AG04450 (cell line): ENCODE measurements around the gene CTAGE9. TPM values are rescaled to one million over a fixed set of nuclear protein-coding genes. Genes with fewer than 3 reads are reported as not detected.

Experiments used
- CTCF ChIA-PET: fragments of 300-600, 350-600 bp; formaldehyde crosslinking; extraction: SDS; loops from one replicate; lab custom pipeline; 2022; ENCODE audit warnings: antibody characterized with exemption, inconsistent platforms; lab: Charles Lee
- POLR2A ChIA-PET: fragments of 350-600 bp; formaldehyde crosslinking; extraction: SDS; loops from one replicate; lab custom pipeline; 2021; ENCODE audit warnings: antibody characterized with exemption, inconsistent platforms; lab: Yijun Ruan, JAX
- DNase-seq: peaks from one replicate; pipeline ENCODE4 v3.0.0-alpha.2; 2011; ENCODE audit warnings: low read depth, low spot score
- H3K27ac ChIP-seq: one replicate; pipeline ENCODE4 v1.5.1; 2012; ENCODE audit warnings: low read depth, low read length, control low read depth
- H3K27me3 ChIP-seq: one replicate; pipeline ENCODE4 v1.6.0; 2012; ENCODE audit warnings: low read length; ENCODE audit not compliant: control insufficient read depth, insufficient read depth
- H3K4me3 ChIP-seq: 2 replicates; pipeline ENCODE4 v1.5.1; 2011; ENCODE audit warnings: mild to moderate bottlenecking, low read depth, low read length, control low read depth
- H3K9me3 ChIP-seq: 2 replicates; pipeline ENCODE4 v1.5.1; 2012; ENCODE audit warnings: low read length; ENCODE audit not compliant: control insufficient read depth, insufficient read depth
- CTCF ChIP-seq: IDR thresholded peaks from 2 replicates; pipeline ENCODE4 v1.5.1; 2011; ENCODE audit warnings: low read depth, low read length, control low read depth, inconsistent platforms
- polyA plus RNA-seq: library from polyadenylated mRNA; depleted of rRNA; stranded (reverse); fragments of >200 nt; gene quantifications from 2 replicates; pipeline ENCODE4 v1.2.3, GENCODE V29; 2011

Gene CTAGE9
- polyA plus RNA-seq, 1 experiment: not detected

- POLR2A ChIA-PET: no interaction called here
- TF ChIP-seq CTCF: no peak
- Histone ChIP-seq H3K27me3 (no peaks in the 10 kb centered on the region), H3K27ac (no peak overlapping the region), H3K4me3 (no peak overlapping the region), H3K9me3 (no peaks in the 10 kb centered on the region)
- DNase-seq: no peak
- CTCF ChIA-PET: interaction anchor here (0.6 to 1.1 kb wide), 3 partner anchors 17 to 742 kb away, joined by 3 to 4 read pairs (median 4); no protein-coding TSS in a partner anchor
Measured at GRCh38 chr6:131744432-131745287, 33.8 kb upstream of the CTAGE9 start.

- no peaks in the 10 kb centered on the region for H3K27me3 ChIP-seq
- H3K27ac ChIP-seq: no peak overlapping the region
- H3K9me3 ChIP-seq: no peaks in the 10 kb centered on the region
- H3K4me3 ChIP-seq: no peak overlapping the region
- no peak for DNase-seq
- ChIA-PET POLR2A (no interaction called here), CTCF (no interaction called here)
- no peak for TF ChIP-seq CTCF
Measured at GRCh38 chr6:131741688-131742393, 31.0 kb upstream of the CTAGE9 start.

- POLR2A ChIA-PET: no interaction called here
- TF ChIP-seq CTCF: no peak
- no peaks in the 10 kb centered on the region for H3K27me3 ChIP-seq
- no peak for DNase-seq
- H3K4me3 ChIP-seq: no peak overlapping the region
- no peak overlapping the region for H3K27ac ChIP-seq
- H3K9me3 ChIP-seq: no peaks in the 10 kb centered on the region
- CTCF ChIA-PET: no interaction called here
Measured at GRCh38 chr6:131740161-131740560, 29.3 kb upstream of the CTAGE9 start.

- ChIA-PET POLR2A (no interaction called here), CTCF (no interaction called here)
Measured at GRCh38 chr6:131739136-131739535, 28.3 kb upstream of the CTAGE9 start.

More at GRCh38 chr6:131739136-131739535, 28.3 kb upstream of the CTAGE9 start:
- Histone ChIP-seq H3K27ac (no peak overlapping the region), H3K27me3 (no peaks in the 10 kb centered on the region), H3K9me3 (no peaks in the 10 kb centered on the region), H3K4me3 (no peak overlapping the region)
- DNase-seq: no peak
- TF ChIP-seq CTCF: no peak
